OCI-LY1 (cell line): Measurements from ENCODE around the gene PRPH.

Experiments
- H2AFZ ChIP-seq: fragments of 200-600 bp; sonication (generic), shearing (Covaris generic); 2 replicates; pipeline ENCODE4 v1.6.0; 2014; ENCODE audit warnings: antibody characterized with exemption, mild to moderate bottlenecking, low read length
- H3F3A ChIP-seq: fragments of 200-600 bp; sonication (generic), shearing (Covaris generic); 2 replicates; pipeline ENCODE4 v1.6.0; 2014; ENCODE audit warnings: mild to moderate bottlenecking, antibody characterized with exemption, low read length, moderate library complexity; ENCODE audit not compliant: insufficient read depth
- H3K27ac ChIP-seq: fragments of 200-600 bp; sonication (generic); 2 replicates; pipeline ENCODE4 v1.5.1; 2014; ENCODE audit warnings: low read length, mixed run types, mild to moderate bottlenecking, low read depth; ENCODE audit not compliant: poor library complexity, severe bottlenecking
- H3K27me3 ChIP-seq: fragments of 200-600 bp; sonication (generic); 2 replicates; pipeline ENCODE4 v1.6.0; 2014; ENCODE audit warnings: antibody characterized with exemption, mild to moderate bottlenecking, low read length, moderate library complexity; ENCODE audit not compliant: insufficient read depth
- H3K36me3 ChIP-seq: fragments of 200-600 bp; sonication (generic); 2 replicates; pipeline ENCODE4 v1.6.1; 2014; ENCODE audit warnings: mild to moderate bottlenecking, antibody characterized with exemption, low read length, moderate library complexity, mixed read lengths; ENCODE audit not compliant: insufficient read depth
- H3K4me1 ChIP-seq: fragments of 200-600 bp; sonication (generic); 2 replicates; pipeline ENCODE4 v1.5.1; 2014; ENCODE audit warnings: mild to moderate bottlenecking, low read length, moderate library complexity; ENCODE audit not compliant: insufficient read depth, severe bottlenecking
- H3K4me2 ChIP-seq: fragments of 200-600 bp; sonication (generic), shearing (Covaris generic); 2 replicates; pipeline ENCODE4 v1.6.1; 2014; ENCODE audit warnings: low read length
- H3K4me3 ChIP-seq: fragments of 200-600 bp; sonication (generic); 2 replicates; pipeline ENCODE4 v1.5.1; 2014; ENCODE audit warnings: low read length, low read depth, mild to moderate bottlenecking, mixed read lengths; ENCODE audit not compliant: poor library complexity, severe bottlenecking
- H3K79me2 ChIP-seq: fragments of 200-600 bp; shearing (Covaris generic); 2 replicates; pipeline ENCODE4 v1.6.1; 2016; ENCODE audit warnings: mixed run types, low read length, mixed read lengths; ENCODE audit not compliant: insufficient read depth
- H3K9ac ChIP-seq: fragments of 200-600 bp; sonication (generic), shearing (Covaris generic); 2 replicates; pipeline ENCODE4 v1.6.1; 2014; ENCODE audit warnings: mild to moderate bottlenecking, low read length, mixed read lengths
- H3K9me2 ChIP-seq: fragments of 200-600 bp; sonication (generic), shearing (Covaris generic); 2 replicates; pipeline ENCODE4 v1.6.1; 2014; ENCODE audit warnings: low read depth, mild to moderate bottlenecking, low read length, mixed read lengths
- H3K9me3 ChIP-seq: fragments of 200-600 bp; shearing (Covaris generic); 2 replicates; pipeline ENCODE4 v1.6.1; 2014; ENCODE audit warnings: low read length, mixed read lengths
- H4K20me1 ChIP-seq: fragments of 200-600 bp; sonication (generic), shearing (Covaris generic); 2 replicates; pipeline ENCODE4 v1.6.0; 2016; ENCODE audit warnings: mild to moderate bottlenecking, low read length; ENCODE audit not compliant: insufficient read depth
- EZH2 ChIP-seq: fragments of 200-600 bp; sonication (generic), shearing (Covaris generic); IDR thresholded peaks from 2 replicates; pipeline ENCODE4 v1.8.0; 2017; ENCODE audit warnings: borderline replicate concordance, mixed run types, mild to moderate bottlenecking, antibody characterized with exemption, low read length, moderate library complexity, mixed read lengths
- TF ChIP-seq, protein P1 (sequence below): fragments of 200-600 bp; sonication (generic), shearing (Covaris generic); IDR thresholded peaks from 2 replicates; pipeline ENCODE4 v1.5.1; 2017; ENCODE audit warnings: mild to moderate bottlenecking, antibody characterized with exemption, low read length, moderate library complexity, mixed read lengths

Gene PRPH

GRCh38 chr12:49335955-49336644 is 41.2 kb downstream of the PRPH start:
- H4K20me1 ChIP-seq = no peaks in the 10 kb centered on the region
- no peaks in the 10 kb centered on the region for H3K9me3 ChIP-seq
- H3K9me2 ChIP-seq = no peaks in the 10 kb centered on the region
- no peak overlapping the region for H3K27ac ChIP-seq
- no peaks in the 10 kb centered on the region for H3K27me3 ChIP-seq
- TF ChIP-seq, protein P1, sequence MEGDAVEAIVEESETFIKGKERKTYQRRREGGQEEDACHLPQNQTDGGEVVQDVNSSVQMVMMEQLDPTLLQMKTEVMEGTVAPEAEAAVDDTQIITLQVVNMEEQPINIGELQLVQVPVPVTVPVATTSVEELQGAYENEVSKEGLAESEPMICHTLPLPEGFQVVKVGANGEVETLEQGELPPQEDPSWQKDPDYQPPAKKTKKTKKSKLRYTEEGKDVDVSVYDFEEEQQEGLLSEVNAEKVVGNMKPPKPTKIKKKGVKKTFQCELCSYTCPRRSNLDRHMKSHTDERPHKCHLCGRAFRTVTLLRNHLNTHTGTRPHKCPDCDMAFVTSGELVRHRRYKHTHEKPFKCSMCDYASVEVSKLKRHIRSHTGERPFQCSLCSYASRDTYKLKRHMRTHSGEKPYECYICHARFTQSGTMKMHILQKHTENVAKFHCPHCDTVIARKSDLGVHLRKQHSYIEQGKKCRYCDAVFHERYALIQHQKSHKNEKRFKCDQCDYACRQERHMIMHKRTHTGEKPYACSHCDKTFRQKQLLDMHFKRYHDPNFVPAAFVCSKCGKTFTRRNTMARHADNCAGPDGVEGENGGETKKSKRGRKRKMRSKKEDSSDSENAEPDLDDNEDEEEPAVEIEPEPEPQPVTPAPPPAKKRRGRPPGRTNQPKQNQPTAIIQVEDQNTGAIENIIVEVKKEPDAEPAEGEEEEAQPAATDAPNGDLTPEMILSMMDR = no peak
- TF ChIP-seq EZH2 = no peak
- H3K36me3 ChIP-seq = peaks cover 11% of the 10 kb centered on the region
- no peak overlapping the region for H2AFZ ChIP-seq
- H3F3A ChIP-seq = no peaks in the 10 kb centered on the region
- H3K4me1 ChIP-seq = peaks cover 4% of the 10 kb centered on the region
- no peak overlapping the region for H3K4me2 ChIP-seq
- H3K4me3 ChIP-seq = no peak overlapping the region
- no peaks in the 10 kb centered on the region for H3K79me2 ChIP-seq
- H3K9ac ChIP-seq = no peak overlapping the region

GRCh38 chr12:49336645-49337584 is 42.0 kb downstream of the PRPH start, which contains the start of gene C1QL4:
Gene C1QL4, minus strand, starts transcription at chr12:49337188. Its CDS starts 711 bp downstream, at chr12:49336477.
- H3K9ac ChIP-seq = no peak within 1 kb of the TSS
- TF ChIP-seq, protein P1 = peak; percentile 91
- TF ChIP-seq EZH2 = no peak
- peaks cover 4% of the 10 kb centered on the region for H3K4me1 ChIP-seq
- H3K27ac ChIP-seq = no peak within 1 kb of the TSS
- H3K4me2 ChIP-seq = peak within 1 kb of the TSS; percentile 58
- no peaks in the 10 kb centered on the region for H3K9me3 ChIP-seq
- peaks cover 5% of the 10 kb centered on the region; the same call in 1 of the 2 replicates for H3K36me3 ChIP-seq
- H2AFZ ChIP-seq = no peak within 1 kb of the TSS
- no peaks in the 10 kb centered on the region for H4K20me1 ChIP-seq
- H3K9me2 ChIP-seq = no peaks in the 10 kb centered on the region
- H3K27me3 ChIP-seq = no peaks in the 10 kb centered on the region
- no peaks in the 10 kb centered on the region for H3F3A ChIP-seq
- H3K4me3 ChIP-seq = peak within 1 kb of the TSS; percentile 24
- H3K79me2 ChIP-seq = no peaks in the 10 kb centered on the region

- Histone ChIP-seq H3K4me1 (peaks cover 16% of the 10 kb centered on the region), H3K9me2 (no peaks in the 10 kb centered on the region), H3K27ac (no peak overlapping the region), H3K36me3 (no peaks in the 10 kb centered on the region), H3K4me2 (no peak overlapping the region), H2AFZ (no peak overlapping the region), H3K27me3 (no peaks in the 10 kb centered on the region), H3K4me3 (no peak overlapping the region), H3F3A (no peaks in the 10 kb centered on the region), H3K9me3 (no peaks in the 10 kb centered on the region), H4K20me1 (no peaks in the 10 kb centered on the region), H3K79me2 (no peaks in the 10 kb centered on the region), H3K9ac (no peak overlapping the region)
- TF ChIP-seq, protein P1 = no peak
- no peak for TF ChIP-seq EZH2
Measured at GRCh38 chr12:49338830-49339463, 44.0 kb downstream of the PRPH start.
